ENCODE measurements around the gene TTBK2. TPM values are rescaled to one million over a fixed set of nuclear protein-coding genes. Genes with fewer than 3 reads are reported as not detected.

The TTBK2 gene
- total RNA-seq, 3 donors from 2014 or later (not counting 1 experiment from before 2014, with no cell fraction given), result 17.5 to 25.9 (median 25.7) TPM

- H3K27me3 Mint-ChIP-seq (ENCODE audit: low read depth in 2 of 2), result peaks cover 0 to 2% of the 10 kb centered on the region in 2 donors
- peak overlapping the region; percentile 48 for H3K27ac ChIP-seq (ENCODE audit: low read length)
- no peak for TF ChIP-seq CTCF (IDR thresholded peaks at IDR 0.05)
- H3K27me3 ChIP-seq (ENCODE audit: control insufficient read depth, insufficient read depth, low read length), result no peaks in the 10 kb centered on the region
- peaks cover 33 to 35% of the 10 kb centered on the region in 2 donors for H3K4me1 Mint-ChIP-seq
- H3K4me1 ChIP-seq (ENCODE audit: control insufficient read depth, insufficient read depth, low read length), result peaks cover 15% of the 10 kb centered on the region
- H3K9me3 ChIP-seq (ENCODE audit: control insufficient read depth, insufficient read depth, low read length), result no peaks in the 10 kb centered on the region
- H3K27ac Mint-ChIP-seq, result peak overlapping the region; percentile 85 to 91
- H3K36me3 ChIP-seq (ENCODE audit: control insufficient read depth, insufficient read depth, low read length), result no peaks in the 10 kb centered on the region
- peak; percentile 4 to 8 (median 5) for ATAC-seq
- H3K4me3 ChIP-seq (ENCODE audit: low read length), result peak overlapping the region; percentile 50
- 2% methylated on average over 33 of the region's 40 CpGs for WGBS (ENCODE audit: insufficient coverage)
- H3K4me3 Mint-ChIP-seq, result peak overlapping the region; percentile 89
- no peaks in the 10 kb centered on the region for H3K9me3 Mint-ChIP-seq
- no peaks in the 10 kb centered on the region for H3K36me3 Mint-ChIP-seq
- intact Hi-C loops (cut with micrococcal nuclease), result loop anchor here (5.0 to 10.0 kb wide), 2 partner anchors 185 to 428 kb away; partner anchors contain the start of genes CDAN1 and ZNF106
- DNase-seq, result peak in 1 of 2 donors; percentile 59
Observed at GRCh38 chr15:42919799-42920518, 619 bp downstream of the TTBK2 start.

GRCh38 chr15:42919308-42919707 lies 1.3 kb downstream of the TTBK2 start:
- Mint-ChIP-seq H3K36me3 (no peaks in the 10 kb centered on the region), H3K27me3 (ENCODE audit: low read depth in 2 of 2) (peaks cover 0 to 2% of the 10 kb centered on the region in 2 donors), H3K9me3 (no peaks in the 10 kb centered on the region), H3K27ac (peak overlapping the region; percentile 85 to 91), H3K4me1 (peaks cover 38 to 40% of the 10 kb centered on the region in 2 donors), H3K4me3 (peak overlapping the region; percentile 89)
- DNase-seq (peak in 1 of 2 donors; percentile 10), ATAC-seq (no peak)
- H3K4me3 ChIP-seq (ENCODE audit: low read length), result no peak overlapping the region
- no peak for TF ChIP-seq CTCF (IDR thresholded peaks at IDR 0.05)
- no peaks in the 10 kb centered on the region for H3K27me3 ChIP-seq (ENCODE audit: control insufficient read depth, insufficient read depth, low read length)
- H3K4me1 ChIP-seq (ENCODE audit: control insufficient read depth, insufficient read depth, low read length), result peaks cover 15% of the 10 kb centered on the region
- intact Hi-C loops (cut with micrococcal nuclease), result no loop called here
- no peaks in the 10 kb centered on the region for H3K36me3 ChIP-seq (ENCODE audit: control insufficient read depth, insufficient read depth, low read length)
- H3K27ac ChIP-seq (ENCODE audit: low read length), result no peak overlapping the region
- H3K9me3 ChIP-seq (ENCODE audit: control insufficient read depth, insufficient read depth, low read length), result no peaks in the 10 kb centered on the region
- 44% methylated on average over 1 of the region's 2 CpGs for WGBS (ENCODE audit: insufficient coverage)

- peaks cover 38 to 42% of the 10 kb centered on the region in 2 donors for H3K4me1 Mint-ChIP-seq
- TF ChIP-seq CTCF (IDR thresholded peaks at IDR 0.05), result no peak
- Histone ChIP-seq H3K27me3 (ENCODE audit: control insufficient read depth, insufficient read depth, low read length) (no peaks in the 10 kb centered on the region), H3K27ac (ENCODE audit: low read length) (no peak overlapping the region), H3K36me3 (ENCODE audit: control insufficient read depth, insufficient read depth, low read length) (no peaks in the 10 kb centered on the region), H3K9me3 (ENCODE audit: control insufficient read depth, insufficient read depth, low read length) (no peaks in the 10 kb centered on the region), H3K4me3 (ENCODE audit: low read length) (no peak overlapping the region), H3K4me1 (ENCODE audit: control insufficient read depth, insufficient read depth, low read length) (peaks cover 15% of the 10 kb centered on the region)
- no peaks in the 10 kb centered on the region for H3K9me3 Mint-ChIP-seq
- DNase-seq, result no peak
- no peaks in the 10 kb centered on the region for H3K36me3 Mint-ChIP-seq
- 77% methylated on average over 4 of the region's 5 CpGs for WGBS (ENCODE audit: insufficient coverage)
- H3K27ac Mint-ChIP-seq, result no peak overlapping the region
- no peaks in the 10 kb centered on the region for H3K27me3 Mint-ChIP-seq (ENCODE audit: low read depth in 2 of 2)
- ATAC-seq, result no peak
- intact Hi-C loops (cut with micrococcal nuclease), result no loop called here
- no peak overlapping the region for H3K4me3 Mint-ChIP-seq
Observed at GRCh38 chr15:42918047-42918446, 2.5 kb downstream of the TTBK2 start.

All from natural killer cell (primary cell).